ENCODE results near the gene CABLES1.

GRCh38 chr18:23307567-23308295, 172.4 kb downstream of the CABLES1 start:
- TF ChIP-seq CTCF (IDR thresholded peaks at IDR 0.05) (no peak), POLR2A (IDR thresholded peaks at IDR 0.05) (no peak)

All from Peyer's patch (tissue), 4 donors.